SK-N-SH (cell line): ENCODE results near the gene FAM120C.

Source experiments
- GATA2 ChIP-seq: sonication (generic); formaldehyde crosslinking; IDR thresholded peaks from 2 replicates; pipeline ENCODE4 v1.5.0; 2020; ENCODE audit warnings: mild to moderate bottlenecking, missing genetic modification reagents
- TF ChIP-seq, protein P1 (sequence below): fragments of 200-600 bp; sonication (generic); IDR thresholded peaks from 2 replicates; pipeline ENCODE4 v1.6.1; 2017; ENCODE audit warnings: antibody characterized with exemption, mild to moderate bottlenecking, moderate library complexity
- TF ChIP-seq, protein P2 (sequence below): IDR thresholded peaks from 2 replicates; pipeline ENCODE4 v1.4.0; 2012; ENCODE audit warnings: low read depth, borderline replicate concordance

DNA sequence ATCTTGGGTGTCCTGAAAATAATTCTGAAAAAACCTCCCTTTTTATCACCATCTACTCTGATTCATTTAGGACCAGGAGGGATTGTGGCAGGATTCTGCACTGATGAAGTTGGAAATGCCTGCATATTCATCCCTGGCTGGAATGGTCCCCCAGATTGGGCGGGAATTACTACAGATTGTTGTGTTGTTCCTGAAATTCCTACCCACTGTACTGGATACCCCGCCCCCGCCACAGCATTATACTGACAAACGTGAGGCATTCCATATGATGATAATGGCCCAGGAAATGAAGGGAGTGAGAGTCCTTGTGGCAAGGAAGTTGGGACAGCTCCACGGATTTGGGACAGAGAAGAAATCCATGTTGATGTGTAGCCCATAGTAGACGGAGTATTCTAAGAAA, 15.2 kb upstream of the FAM120C start:
- no peak for TF ChIP-seq GATA2 (CRISPR knock-in tag)
- TF ChIP-seq, protein P1, sequence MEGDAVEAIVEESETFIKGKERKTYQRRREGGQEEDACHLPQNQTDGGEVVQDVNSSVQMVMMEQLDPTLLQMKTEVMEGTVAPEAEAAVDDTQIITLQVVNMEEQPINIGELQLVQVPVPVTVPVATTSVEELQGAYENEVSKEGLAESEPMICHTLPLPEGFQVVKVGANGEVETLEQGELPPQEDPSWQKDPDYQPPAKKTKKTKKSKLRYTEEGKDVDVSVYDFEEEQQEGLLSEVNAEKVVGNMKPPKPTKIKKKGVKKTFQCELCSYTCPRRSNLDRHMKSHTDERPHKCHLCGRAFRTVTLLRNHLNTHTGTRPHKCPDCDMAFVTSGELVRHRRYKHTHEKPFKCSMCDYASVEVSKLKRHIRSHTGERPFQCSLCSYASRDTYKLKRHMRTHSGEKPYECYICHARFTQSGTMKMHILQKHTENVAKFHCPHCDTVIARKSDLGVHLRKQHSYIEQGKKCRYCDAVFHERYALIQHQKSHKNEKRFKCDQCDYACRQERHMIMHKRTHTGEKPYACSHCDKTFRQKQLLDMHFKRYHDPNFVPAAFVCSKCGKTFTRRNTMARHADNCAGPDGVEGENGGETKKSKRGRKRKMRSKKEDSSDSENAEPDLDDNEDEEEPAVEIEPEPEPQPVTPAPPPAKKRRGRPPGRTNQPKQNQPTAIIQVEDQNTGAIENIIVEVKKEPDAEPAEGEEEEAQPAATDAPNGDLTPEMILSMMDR, result no peak
- TF ChIP-seq, protein P2, sequence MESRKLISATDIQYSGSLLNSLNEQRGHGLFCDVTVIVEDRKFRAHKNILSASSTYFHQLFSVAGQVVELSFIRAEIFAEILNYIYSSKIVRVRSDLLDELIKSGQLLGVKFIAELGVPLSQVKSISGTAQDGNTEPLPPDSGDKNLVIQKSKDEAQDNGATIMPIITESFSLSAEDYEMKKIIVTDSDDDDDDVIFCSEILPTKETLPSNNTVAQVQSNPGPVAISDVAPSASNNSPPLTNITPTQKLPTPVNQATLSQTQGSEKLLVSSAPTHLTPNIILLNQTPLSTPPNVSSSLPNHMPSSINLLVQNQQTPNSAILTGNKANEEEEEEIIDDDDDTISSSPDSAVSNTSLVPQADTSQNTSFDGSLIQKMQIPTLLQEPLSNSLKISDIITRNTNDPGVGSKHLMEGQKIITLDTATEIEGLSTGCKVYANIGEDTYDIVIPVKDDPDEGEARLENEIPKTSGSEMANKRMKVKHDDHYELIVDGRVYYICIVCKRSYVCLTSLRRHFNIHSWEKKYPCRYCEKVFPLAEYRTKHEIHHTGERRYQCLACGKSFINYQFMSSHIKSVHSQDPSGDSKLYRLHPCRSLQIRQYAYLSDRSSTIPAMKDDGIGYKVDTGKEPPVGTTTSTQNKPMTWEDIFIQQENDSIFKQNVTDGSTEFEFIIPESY, result no peak
